Esophagus squamous epithelium (tissue), 5 donors: ENCODE results near the gene FST. TPM values are rescaled to one million over a fixed set of nuclear protein-coding genes. Genes with fewer than 3 reads are reported as not detected.

Experiments used
- DNase-seq: peaks from one replicate; lab custom pipeline; 2025; lab: John Stamatoyannopoulos, UW
- H3K27ac ChIP-seq, 4 donors: fragments of 200-600 bp; sonication (generic); one replicate each; pipeline ENCODE4 v1.5.1; 2016 to 2019; ENCODE audit warnings: mild to moderate bottlenecking in 1 of 4
- H3K27me3 ChIP-seq, 4 donors: fragments of 200-600 bp; sonication (generic); 1 replicate in 3 of 4; 2 replicates in 1 of 4; pipeline versions ENCODE4 v1.5.1 to v1.6.0; 2017 to 2021; ENCODE audit warnings: antibody characterized with exemption in 1 of 4
- H3K36me3 ChIP-seq, 3 donors: fragments of 200-600 bp; sonication (generic); one replicate each; pipeline ENCODE4 v1.5.1; 2016 to 2019
- H3K4me1 ChIP-seq, 3 donors: fragments of 200-600 bp; sonication (generic); one replicate each; pipeline ENCODE4 v1.5.1; 2017 to 2019
- H3K4me3 ChIP-seq, 4 donors: fragments of 200-600 bp; sonication (generic); 1 replicate in 3 of 4; 2 replicates in 1 of 4; pipeline ENCODE4 v1.5.1; 2016 to 2019; ENCODE audit warnings: mild to moderate bottlenecking in 2 of 4, moderate library complexity in 1 of 4
- H3K9me3 ChIP-seq, 3 donors: fragments of 200-600 bp; sonication (generic); one replicate each; pipeline ENCODE4 v1.5.1; 2016 to 2019
- CTCF ChIP-seq, 6 experiments: fragments of 450-650 bp in 4 of 6; fragments of 200-600 bp in 2 of 6; sonication (generic) in 2 of 6; IDR thresholded peaks; one replicate each; pipeline ENCODE4 v1.5.1; 2016 to 2019; ENCODE audit warnings: antibody characterized with exemption in 6 of 6, mild to moderate bottlenecking in 4 of 6, moderate library complexity in 4 of 6
- POLR2A ChIP-seq, 4 donors: fragments of 450-650 bp; IDR thresholded peaks; one replicate each; pipeline ENCODE4 v1.6.1; 2017; ENCODE audit warnings: antibody characterized with exemption in 4 of 4, mild to moderate bottlenecking in 4 of 4, moderate library complexity in 3 of 4
- WGBS, 2 donors: methylation state at CpG; one replicate each; pipeline ENCODE4 v1.1.5; 2018; 5-methylcytosine and 5-hydroxymethylcytosine counted together
- intact Hi-C: fragments of 100-400 bp; cut with DNase I; formaldehyde crosslinking; loops from one replicate; pipeline ENCODE4 v1.15.0; 2022
- total RNA-seq, 4 donors: library from RNA; depleted of rRNA; stranded (reverse); fragments of >200 nt; gene quantifications; one replicate each; pipeline ENCODE4 v1.1.0, GENCODE V29; 2016
- donor health status: DM: yes; HTN: yes; CAD: no.

Gene FST
- total RNA-seq, 4 donors from 2014 or later, result 1.6 to 11.3 (median 3.3) TPM

- no peak for DNase-seq
- Histone ChIP-seq H3K4me3 (no peak overlapping the region), H3K27ac (no peak overlapping the region), H3K27me3 (no peaks in the 10 kb centered on the region), H3K9me3 (peaks cover 0 to 7% (median 6%) of the 10 kb centered on the region in 3 donors), H3K36me3 (no peaks in the 10 kb centered on the region), H3K4me1 (no peaks in the 10 kb centered on the region)
- TF ChIP-seq CTCF (IDR thresholded peaks at IDR 0.05), result no peak
- TF ChIP-seq POLR2A (IDR thresholded peaks at IDR 0.05), result no peak
- intact Hi-C loops, result no loop called here
- 50 to 65% methylated on average over 3 of the region's 3 CpGs for WGBS, 2 donors
These were observed 27.7 kb downstream of the FST start for GRCh38 chr5:53508125-53508524.

- intact Hi-C loops, result no loop called here
- H3K36me3 ChIP-seq, result no peaks in the 10 kb centered on the region
- DNase-seq, result no peak
These were observed 32.1 kb downstream of the FST start for GRCh38 chr5:53512539-53512938.

GRCh38 chr5:53515988-53516387 lies 35.6 kb downstream of the FST start:
- Histone ChIP-seq H3K4me3 (no peak overlapping the region), H3K4me1 (no peaks in the 10 kb centered on the region), H3K27me3 (no peaks in the 10 kb centered on the region), H3K27ac (no peak overlapping the region), H3K36me3 (no peaks in the 10 kb centered on the region), H3K9me3 (peaks cover 0 to 4% (median 0%) of the 10 kb centered on the region in 3 donors)
- DNase-seq, result no peak
- intact Hi-C loops, result no loop called here
- 74 to 88% methylated on average over 6 of the region's 6 CpGs for WGBS, 2 donors
- TF ChIP-seq CTCF (IDR thresholded peaks at IDR 0.05) (no peak), POLR2A (IDR thresholded peaks at IDR 0.05) (no peak)

More at GRCh38 chr5:53512539-53512938, 32.1 kb downstream of the FST start:
- H3K9me3 ChIP-seq, result peaks cover 0 to 7% (median 6%) of the 10 kb centered on the region in 3 donors
- TF ChIP-seq CTCF (IDR thresholded peaks at IDR 0.05), result no peak
- no peak for TF ChIP-seq POLR2A (IDR thresholded peaks at IDR 0.05)
- no peak overlapping the region for H3K27ac ChIP-seq
- no peak overlapping the region for H3K4me3 ChIP-seq
- H3K4me1 ChIP-seq, result no peaks in the 10 kb centered on the region
- no peaks in the 10 kb centered on the region for H3K27me3 ChIP-seq

- H3K27me3 ChIP-seq, result no peaks in the 10 kb centered on the region
- no peak for TF ChIP-seq CTCF (IDR thresholded peaks at IDR 0.05)
- TF ChIP-seq POLR2A (IDR thresholded peaks at IDR 0.05), result no peak
- H3K4me3 ChIP-seq, result no peak overlapping the region
- intact Hi-C loops, result no loop called here
- no peaks in the 10 kb centered on the region for H3K9me3 ChIP-seq
- DNase-seq, result no peak
- no peaks in the 10 kb centered on the region for H3K4me1 ChIP-seq
- H3K27ac ChIP-seq, result no peak overlapping the region
- no peaks in the 10 kb centered on the region for H3K36me3 ChIP-seq
These were observed 40.4 kb downstream of the FST start for GRCh38 chr5:53520813-53521212.

Other genes starting within 250 kb of the FST start
- 100 to 1,000 TPM in 1 of 4 donors, 10 to 100 TPM in 3; 70.8 to 129 (median 89.8) TPM for gene NDUFS4, start 80.0 kb downstream of the FST start, total RNA-seq